22Rv1 (cell line): ENCODE measurements around the gene SH3RF3.

Source experiments
- H3K27ac ChIP-seq: fragments of 450-650 bp; 2 replicates; pipeline ENCODE4 v1.5.1; 2017
- CTCF ChIP-seq: fragments of 450-650 bp; IDR thresholded peaks from 2 replicates; pipeline ENCODE4 v1.5.1; 2017; ENCODE audit warnings: mild to moderate bottlenecking
- ZFX ChIP-seq: fragments of 450-650 bp; IDR thresholded peaks from 2 replicates; pipeline ENCODE4 v1.6.1; 2017; ENCODE audit warnings: antibody characterized with exemption, borderline replicate concordance

Gene SH3RF3

DNA sequence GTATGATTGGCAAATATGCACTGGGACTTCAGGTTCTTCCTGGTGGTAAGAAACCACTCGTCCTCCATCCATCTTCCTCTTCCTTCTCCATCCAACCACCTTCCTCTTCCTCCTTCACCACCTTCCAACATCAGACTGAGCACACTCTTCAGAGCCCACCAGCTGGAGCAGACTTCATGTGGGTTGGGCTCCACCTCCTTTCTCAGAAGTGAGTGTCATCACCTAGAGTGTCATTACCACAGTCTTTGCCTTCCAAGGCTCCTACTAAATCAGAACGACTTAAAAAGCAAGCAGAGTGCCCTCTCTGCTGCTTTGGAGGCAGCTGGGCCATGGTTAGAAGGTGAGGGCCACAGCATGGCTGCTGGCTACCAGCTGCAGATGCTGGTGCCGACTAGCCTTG, 171.6 kb downstream of the SH3RF3 start:
- no peak for TF ChIP-seq ZFX
- no peak for TF ChIP-seq CTCF
- no peak overlapping the region for H3K27ac ChIP-seq

- no peak overlapping the region for H3K27ac ChIP-seq
- TF ChIP-seq CTCF = no peak
- no peak for TF ChIP-seq ZFX
Observed at GRCh38 chr2:109301746-109302145, 172.7 kb downstream of the SH3RF3 start.

GRCh38 chr2:109302319-109302718, 173.3 kb downstream of the SH3RF3 start:
- TF ChIP-seq ZFX = no peak
- no peak overlapping the region for H3K27ac ChIP-seq

GRCh38 chr2:109304242-109304641, 175.2 kb downstream of the SH3RF3 start:
- no peak overlapping the region for H3K27ac ChIP-seq
- no peak for TF ChIP-seq CTCF
- TF ChIP-seq ZFX = no peak

DNA sequence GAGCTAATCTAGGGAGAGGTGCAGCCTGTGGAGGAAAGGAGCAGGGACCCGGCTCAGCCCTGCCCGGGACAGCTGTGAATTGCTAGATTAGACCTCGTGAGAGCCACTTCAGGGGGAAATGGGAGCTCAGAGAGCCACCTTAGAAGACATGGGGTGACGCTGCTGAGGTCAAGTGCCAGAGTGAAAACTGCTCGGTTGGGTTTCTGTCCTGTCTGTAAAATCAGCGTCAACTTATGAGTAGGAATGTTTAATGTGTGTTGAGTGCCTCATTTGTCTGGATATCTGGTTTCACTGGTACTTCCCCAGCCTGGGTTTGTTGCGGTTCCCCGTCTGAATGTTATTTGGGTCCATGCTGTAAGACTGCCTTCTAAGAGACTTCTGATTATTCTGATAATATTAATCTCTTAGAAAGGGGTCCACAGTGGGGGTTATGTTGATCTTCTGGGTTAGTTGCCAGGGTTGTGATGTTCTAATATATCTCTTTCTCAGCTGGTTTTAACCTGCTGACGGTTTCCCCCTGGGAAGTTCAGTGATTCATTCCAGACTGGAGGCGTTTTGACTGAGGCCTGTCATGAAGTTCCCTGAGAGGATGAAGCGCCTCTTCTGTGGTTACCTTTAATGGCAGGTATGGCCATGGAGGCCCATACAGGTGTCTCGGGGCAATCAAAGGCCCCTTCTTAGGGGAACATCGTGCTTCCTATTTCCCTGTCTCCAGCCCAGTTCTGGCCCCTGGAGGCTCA, 175.9 kb downstream of the SH3RF3 start:
- TF ChIP-seq ZFX (no peak), CTCF (no peak)
- H3K27ac ChIP-seq = no peak overlapping the region

DNA sequence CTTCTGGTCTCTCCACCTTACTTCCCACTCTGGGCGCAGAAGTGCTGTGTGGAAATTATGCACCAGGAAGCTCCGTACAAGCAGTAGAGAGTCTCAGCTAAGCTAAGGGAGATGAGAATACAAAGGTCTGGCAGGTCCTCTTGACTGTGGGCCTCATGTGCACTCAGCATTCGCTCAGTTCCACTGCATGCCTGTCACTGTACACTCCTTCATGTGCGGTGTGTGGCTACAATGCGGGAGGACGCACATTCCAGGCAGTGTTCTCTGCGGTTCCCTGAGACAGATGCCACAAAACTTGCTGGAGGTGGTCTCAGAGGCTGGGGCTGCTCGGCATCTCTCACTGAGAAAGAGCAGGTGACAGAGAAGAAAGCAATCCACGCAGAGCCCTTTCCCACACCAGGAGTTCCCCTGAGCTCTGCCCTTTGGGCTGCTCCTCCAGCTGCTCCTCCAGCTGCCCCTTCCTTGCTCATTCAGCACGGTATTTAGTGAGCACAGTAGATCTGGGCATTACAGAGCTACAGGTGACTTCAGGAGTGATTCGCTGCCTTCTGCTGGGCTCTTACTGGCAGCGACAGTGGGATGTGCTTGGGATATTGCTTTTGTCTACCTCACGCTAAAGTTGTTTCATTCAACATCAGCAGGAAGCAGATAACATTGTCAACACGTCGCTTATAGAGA, 176.6 kb downstream of the SH3RF3 start:
- TF ChIP-seq CTCF = no peak
- TF ChIP-seq ZFX = no peak
- H3K27ac ChIP-seq = no peak overlapping the region

DNA sequence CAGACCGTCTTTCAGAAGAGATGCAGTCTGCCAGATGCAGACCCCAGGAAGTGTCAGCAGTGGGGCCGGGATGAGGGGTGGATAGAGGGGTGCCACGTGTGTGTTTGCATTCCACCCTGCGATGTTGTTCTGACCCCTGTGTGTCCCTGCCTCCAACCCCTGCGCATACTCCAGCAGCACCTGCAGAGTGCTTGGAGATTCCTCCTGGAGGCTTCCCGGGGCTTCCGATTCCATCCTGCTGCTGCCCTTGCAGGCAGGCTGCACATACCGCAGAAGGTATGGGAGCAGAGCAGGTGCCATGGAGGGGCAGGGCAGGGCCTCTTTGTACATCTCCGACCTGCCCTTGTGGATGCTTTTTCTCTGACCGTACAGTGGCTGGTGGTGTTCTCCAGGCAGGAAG, 177.2 kb downstream of the SH3RF3 start:
- TF ChIP-seq ZFX = no peak
- TF ChIP-seq CTCF = no peak
- no peak overlapping the region for H3K27ac ChIP-seq
